ENCODE data around the gene PDE3B. TPM values are rescaled to one million over a fixed set of nuclear protein-coding genes. Genes with fewer than 3 reads are reported as not detected.
"Not testable (repeated sequence)": the region's sequence is repeated elsewhere in the genome, so short reads cannot be mapped to it uniquely, and the experiment has no call there.

PDE3B gene
- total RNA-seq, 8 experiments from 2014 or later, result 3.3 to 52.9 (median 13.1) TPM

GRCh38 chr11:14768526-14769188 is 125.1 kb downstream of the PDE3B start:
- no peak for ATAC-seq (replicated peaks in 6 of 8)
- in situ Hi-C loops (cut with MboI; ENCODE audit: low pct_unique_long_range_greater_than_20kb in 2 of 9, low sequenced_read_pairs in 9 of 9, unreplicated experiment in 9 of 9), result no loop called here
- Histone ChIP-seq H3K4me1 (replicated peaks in 1 of 2) (no peaks in the 10 kb centered on the region), H3K27ac (no peak overlapping the region), H3K4me3 (no peak overlapping the region)
- 60 to 100% (median 95%) methylated on average over 1 to 2 of the region's 2 CpGs for WGBS, 10 experiments

DNA sequence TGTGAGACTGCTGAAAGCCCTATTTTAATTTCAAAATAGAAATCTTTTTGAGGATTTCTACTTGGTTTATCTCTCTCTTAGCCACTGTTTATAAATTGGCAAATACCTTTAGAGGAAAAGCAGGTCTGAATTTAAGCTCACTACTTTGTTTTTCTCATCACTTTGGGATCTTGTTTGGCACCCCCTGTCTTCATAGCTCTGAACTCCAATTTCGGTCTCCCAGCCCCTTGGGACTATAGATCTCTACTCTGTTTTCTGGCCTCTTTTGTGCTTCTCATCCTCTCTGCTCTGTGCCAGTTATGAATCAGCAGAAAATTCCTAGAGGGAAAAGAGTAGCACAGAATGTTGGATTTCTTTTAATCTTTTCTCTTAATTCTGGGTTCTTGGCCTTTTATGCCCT is 130.2 kb downstream of the PDE3B start:
- Histone ChIP-seq H3K4me1 (replicated peaks in 1 of 2) (no peaks in the 10 kb centered on the region), H3K27ac (no peak overlapping the region), H3K4me3 (no peak overlapping the region)
- 14 to 90% (median 67%) methylated on average over 1 of the region's 1 CpG; no CpG with 5 or more reads in 1 of the 10 experiments for WGBS, 10 experiments
- in situ Hi-C loops (cut with MboI; ENCODE audit: low pct_unique_long_range_greater_than_20kb in 2 of 9, low sequenced_read_pairs in 9 of 9, unreplicated experiment in 9 of 9), result no loop called here
- peak in 3 of 8 experiments; percentile 39 to 69 (median 67) for ATAC-seq (replicated peaks in 6 of 8)

DNA sequence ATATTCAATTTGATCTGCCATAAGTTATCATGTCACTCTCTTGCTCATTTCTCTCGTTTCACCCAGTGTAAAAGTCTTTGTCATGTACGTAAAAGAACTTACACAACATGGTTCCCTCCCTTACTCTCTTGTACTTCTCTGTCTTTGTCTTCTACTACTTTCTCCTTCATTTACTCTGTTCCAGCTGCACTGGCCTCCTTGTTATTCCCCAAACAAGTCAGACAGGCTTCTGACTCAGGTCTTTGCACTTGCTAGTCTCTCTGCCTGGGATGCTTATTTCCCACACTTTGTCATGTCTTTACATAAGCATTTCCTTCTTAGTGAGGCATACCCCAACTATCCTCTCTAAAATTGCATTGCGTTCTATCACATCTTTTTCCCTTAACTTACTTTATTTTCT is 131.1 kb downstream of the PDE3B start:
- Histone ChIP-seq H3K27ac (no peak overlapping the region), H3K4me3 (no peak overlapping the region), H3K4me1 (replicated peaks in 1 of 2) (no peaks in the 10 kb centered on the region)
- no peak for ATAC-seq (replicated peaks in 6 of 8)
- in situ Hi-C loops (cut with MboI; ENCODE audit: low pct_unique_long_range_greater_than_20kb in 2 of 9, low sequenced_read_pairs in 9 of 9, unreplicated experiment in 9 of 9), result loop anchor here in 1 of 9 experiments (25.0 kb wide), 1 partner anchor 113 kb away; the partner anchor contains the start of gene CYP2R1
- WGBS, 10 experiments, result 63 to 81% (median 71%) methylated on average over 2 to 3 of the region's 3 CpGs

GRCh38 chr11:14775897-14776296 is 132.3 kb downstream of the PDE3B start:
- in situ Hi-C loops (cut with MboI; ENCODE audit: low pct_unique_long_range_greater_than_20kb in 2 of 9, low sequenced_read_pairs in 9 of 9, unreplicated experiment in 9 of 9), result loop anchor here in 1 of 9 experiments (25.0 kb wide), 1 partner anchor 111 kb away; the partner anchor contains the start of gene CYP2R1
- ATAC-seq (replicated peaks in 6 of 8), result no peak
- H3K27ac ChIP-seq, result no peak overlapping the region
- H3K4me3 ChIP-seq, result no peak overlapping the region
- no peaks in the 10 kb centered on the region for H3K4me1 ChIP-seq (replicated peaks in 1 of 2)

- not testable (repeated sequence) for H3K27ac ChIP-seq; H3K4me3 ChIP-seq; ATAC-seq (replicated peaks in 6 of 8); H3K4me1 ChIP-seq (replicated peaks in 1 of 2)
- in situ Hi-C loops (cut with MboI; ENCODE audit: low pct_unique_long_range_greater_than_20kb in 2 of 9, low sequenced_read_pairs in 9 of 9, unreplicated experiment in 9 of 9), result loop anchor here in 1 of 9 experiments (25.0 kb wide), 1 partner anchor 109 kb away; the partner anchor contains the start of gene CYP2R1
- WGBS, 10 experiments, result 0 to 100% (median 96%) methylated on average over 1 to 7 of the region's 8 CpGs; no CpG with 5 or more reads in 4 of the 10 experiments
These were observed 134.9 kb downstream of the PDE3B start for GRCh38 chr11:14778460-14778859.

DNA sequence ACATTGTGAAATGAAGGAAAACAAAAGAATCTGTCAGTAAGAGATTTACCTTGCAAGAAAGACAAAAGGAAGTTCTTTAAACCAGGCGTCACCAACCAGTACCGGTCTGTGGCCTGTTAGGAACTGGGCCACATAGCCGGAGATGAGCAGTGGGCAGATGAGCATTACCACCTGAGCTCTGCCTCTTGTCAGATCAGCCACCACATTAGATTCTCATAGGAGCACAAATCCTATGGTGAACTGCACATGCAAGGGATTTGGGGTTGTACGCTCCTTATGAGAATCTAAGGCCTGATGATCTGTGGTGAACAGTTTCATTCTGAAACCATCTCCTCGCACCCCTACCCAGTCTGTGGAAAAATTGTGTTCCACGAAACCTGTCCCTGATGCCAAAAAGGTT is 140.2 kb downstream of the PDE3B start:
- H3K4me1 ChIP-seq (replicated peaks in 1 of 2), result no peaks in the 10 kb centered on the region
- WGBS, 10 experiments, result 27 to 100% (median 93%) methylated on average over 1 to 6 of the region's 6 CpGs
- no peak overlapping the region for H3K27ac ChIP-seq
- in situ Hi-C loops (cut with MboI; ENCODE audit: low pct_unique_long_range_greater_than_20kb in 2 of 9, low sequenced_read_pairs in 9 of 9, unreplicated experiment in 9 of 9), result loop anchor here in 1 of 9 experiments (25.0 kb wide), 1 partner anchor 104 kb away; the partner anchor contains the start of gene CYP2R1
- H3K4me3 ChIP-seq, result no peak overlapping the region
- ATAC-seq (replicated peaks in 6 of 8), result no peak

- in situ Hi-C loops (cut with MboI; ENCODE audit: low pct_unique_long_range_greater_than_20kb in 2 of 9, low sequenced_read_pairs in 9 of 9, unreplicated experiment in 9 of 9), result loop anchor here in 1 of 9 experiments (25.0 kb wide), 1 partner anchor 103 kb away; the partner anchor contains the start of gene CYP2R1
- Histone ChIP-seq H3K4me1 (replicated peaks in 1 of 2) (no peaks in the 10 kb centered on the region), H3K27ac (no peak overlapping the region), H3K4me3 (no peak overlapping the region)
- WGBS, 10 experiments, result 15 to 100% (median 90%) methylated on average over 1 to 2 of the region's 2 CpGs; no CpG with 5 or more reads in 1 of the 10 experiments
- ATAC-seq (replicated peaks in 6 of 8), result no peak
These were observed 140.6 kb downstream of the PDE3B start for GRCh38 chr11:14784230-14784629.

DNA sequence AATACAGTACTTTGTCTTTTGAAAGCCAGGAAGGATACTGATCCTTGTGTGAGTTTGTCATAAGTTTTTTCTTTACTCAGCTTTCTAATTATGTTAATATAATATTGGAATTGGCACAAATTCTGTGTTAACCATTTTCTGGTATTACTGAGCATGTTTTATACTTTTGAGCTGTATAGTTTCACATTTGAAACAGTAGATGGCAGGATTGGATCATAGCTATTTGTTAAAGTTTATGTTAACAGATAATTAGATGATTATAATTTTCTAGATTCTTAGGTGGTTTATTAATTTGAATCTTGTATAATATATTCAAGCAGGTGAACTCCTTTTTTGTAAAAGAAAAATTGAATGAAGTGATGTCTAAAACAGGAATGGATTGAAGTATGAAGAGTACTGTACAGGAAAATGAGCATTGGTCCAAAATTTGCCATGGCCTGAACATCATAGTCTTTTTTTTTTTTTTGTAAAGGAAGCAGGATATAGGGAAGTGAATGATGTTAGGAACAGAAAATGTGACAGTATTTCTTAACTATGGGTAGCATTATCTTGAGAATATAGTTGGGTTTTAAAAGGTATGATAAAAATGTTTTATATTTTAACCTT is 146.4 kb downstream of the PDE3B start:
- ATAC-seq (replicated peaks in 6 of 8), result peak in 1 of 8 experiments; percentile 40
- Histone ChIP-seq H3K4me1 (replicated peaks in 1 of 2) (peaks cover 3 to 4% of the 10 kb centered on the region in 2 donors), H3K27ac (no peak overlapping the region), H3K4me3 (no peak overlapping the region)
- in situ Hi-C loops (cut with MboI; ENCODE audit: low pct_unique_long_range_greater_than_20kb in 2 of 9, low sequenced_read_pairs in 9 of 9, unreplicated experiment in 9 of 9), result loop anchor here in 1 of 9 experiments (25.0 kb wide), 1 partner anchor 97 kb away; the partner anchor contains the start of gene CYP2R1

DNA sequence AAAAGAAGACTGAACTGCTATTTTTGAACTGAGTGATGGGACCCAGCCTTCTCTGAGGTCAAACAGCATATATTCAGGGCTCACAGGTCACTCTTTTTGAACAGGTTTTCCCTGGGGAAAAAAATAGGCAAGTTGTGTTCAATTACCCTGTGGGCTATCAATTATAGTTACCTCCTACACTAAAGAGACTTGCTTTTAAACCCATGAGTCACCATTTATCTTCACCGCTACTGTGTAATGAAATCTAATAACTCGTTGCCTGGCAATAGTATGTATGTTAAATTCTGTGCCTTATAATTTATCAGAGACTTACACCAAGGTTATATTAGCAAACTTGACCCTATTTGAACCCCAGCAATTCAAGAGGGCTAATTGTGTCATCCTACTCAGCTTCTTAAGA is 149.9 kb downstream of the PDE3B start:
- Histone ChIP-seq H3K4me1 (replicated peaks in 1 of 2) (peaks cover 3 to 4% of the 10 kb centered on the region in 2 donors), H3K27ac (no peak overlapping the region), H3K4me3 (no peak overlapping the region)
- ATAC-seq (replicated peaks in 6 of 8), result peak in 5 of 8 experiments; percentile 27 to 68 (median 44)
- WGBS, 10 experiments, result 57 to 100% (median 70%) methylated on average over 1 to 2 of the region's 2 CpGs; no CpG with 5 or more reads in 2 of the 10 experiments
- in situ Hi-C loops (cut with MboI; ENCODE audit: low pct_unique_long_range_greater_than_20kb in 2 of 9, low sequenced_read_pairs in 9 of 9, unreplicated experiment in 9 of 9), result loop anchor here in 1 of 9 experiments (25.0 kb wide), 1 partner anchor 94 kb away; the partner anchor contains the start of gene CYP2R1

GRCh38 chr11:14796028-14796427 is 152.4 kb downstream of the PDE3B start:
- not testable (repeated sequence) for H3K4me3 ChIP-seq; H3K27ac ChIP-seq; H3K4me1 ChIP-seq (replicated peaks in 1 of 2); ATAC-seq (replicated peaks in 6 of 8)
- in situ Hi-C loops (cut with MboI; ENCODE audit: low pct_unique_long_range_greater_than_20kb in 2 of 9, low sequenced_read_pairs in 9 of 9, unreplicated experiment in 9 of 9), result loop anchor here in 1 of 9 experiments (25.0 kb wide), 1 partner anchor 91 kb away; the partner anchor contains the start of gene CYP2R1
- WGBS, 10 experiments, result 20 to 100% (median 58%) methylated on average over 1 to 2 of the region's 4 CpGs; no CpG with 5 or more reads in 6 of the 10 experiments

- in situ Hi-C loops (cut with MboI; ENCODE audit: low pct_unique_long_range_greater_than_20kb in 2 of 9, low sequenced_read_pairs in 9 of 9, unreplicated experiment in 9 of 9), result no loop called here
- no peak overlapping the region for H3K4me3 ChIP-seq
- ATAC-seq (replicated peaks in 6 of 8), result no peak
- H3K27ac ChIP-seq, result no peak overlapping the region
- H3K4me1 ChIP-seq (replicated peaks in 1 of 2), result no peaks in the 10 kb centered on the region
- WGBS, 10 experiments, result 20 to 100% (median 86%) methylated on average over 1 to 2 of the region's 2 CpGs; no CpG with 5 or more reads in 1 of the 10 experiments
These were observed 160.2 kb downstream of the PDE3B start for GRCh38 chr11:14803846-14804245.

- Histone ChIP-seq H3K4me1 (replicated peaks in 1 of 2) (no peaks in the 10 kb centered on the region), H3K27ac (no peak overlapping the region), H3K4me3 (no peak overlapping the region)
- peak in 2 of 8 experiments; percentile 35 to 86 for ATAC-seq (replicated peaks in 6 of 8)
- in situ Hi-C loops (cut with MboI; ENCODE audit: low pct_unique_long_range_greater_than_20kb in 2 of 9, low sequenced_read_pairs in 9 of 9, unreplicated experiment in 9 of 9), result no loop called here
These were observed 165.9 kb downstream of the PDE3B start for GRCh38 chr11:14809466-14809865.

DNA sequence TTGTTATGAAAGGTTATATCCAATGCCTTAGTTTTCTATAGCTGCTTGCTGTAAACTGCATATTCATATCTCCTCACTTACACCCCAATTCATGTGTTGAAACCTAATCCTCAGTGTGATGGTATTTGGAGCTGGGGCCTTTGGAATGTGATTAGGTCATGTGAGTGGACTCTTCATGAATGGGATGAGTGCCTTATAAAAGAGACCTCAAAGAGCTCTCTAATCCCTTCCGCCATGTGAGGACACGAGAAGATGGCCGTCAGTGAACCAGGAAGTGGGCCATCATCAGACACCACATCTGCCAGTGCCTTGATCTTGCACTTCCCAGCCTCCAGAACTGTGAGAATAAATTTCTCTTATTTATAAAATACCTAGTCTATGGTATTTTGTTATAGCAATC is 169.2 kb downstream of the PDE3B start:
- in situ Hi-C loops (cut with MboI; ENCODE audit: low pct_unique_long_range_greater_than_20kb in 2 of 9, low sequenced_read_pairs in 9 of 9, unreplicated experiment in 9 of 9), result no loop called here
- H3K27ac ChIP-seq, result no peak overlapping the region

More for the DNA sequence above, 169.2 kb downstream of the PDE3B start:
- ATAC-seq (replicated peaks in 6 of 8), result peak in 1 of 8 experiments; percentile 70
- H3K4me3 ChIP-seq, result no peak overlapping the region
- no peaks in the 10 kb centered on the region for H3K4me1 ChIP-seq (replicated peaks in 1 of 2)
- 96 to 100% (median 100%) methylated on average over 1 to 3 of the region's 3 CpGs; no CpG with 5 or more reads in 6 of the 10 experiments for WGBS, 10 experiments

Data from motor neuron (in vitro differentiated cells).